Immature natural killer cell (primary cell): ENCODE measurements around the gene SLX4. TPM values are rescaled to one million over a fixed set of nuclear protein-coding genes. Genes with fewer than 3 reads are reported as not detected.
"Not testable (repeated sequence)": the region's sequence is repeated elsewhere in the genome, so short reads cannot be mapped to it uniquely, and the experiment has no call there.

Experiments
- DNase-seq, 3 donors: peaks; one replicate each; pipeline ENCODE4 v3.0.0; 2022; ENCODE audit warnings: mixed read lengths in 1 of 3
- H3K27ac Mint-ChIP-seq, 6 donors: one replicate each; pipeline ENCODE4 v1.8.0; 2020; ENCODE audit warnings: mixed read lengths in 6 of 6, mild to moderate bottlenecking in 5 of 6, inconsistent platforms in 4 of 6, moderate library complexity in 3 of 6
- H3K27me3 Mint-ChIP-seq, 3 donors: one replicate each; pipeline ENCODE4 v1.8.0; 2020 to 2021; ENCODE audit warnings: low read depth in 3 of 3, mild to moderate bottlenecking in 3 of 3, mixed read lengths in 3 of 3, moderate library complexity in 3 of 3, inconsistent platforms in 1 of 3
- H3K36me3 Mint-ChIP-seq, 3 donors: one replicate each; pipeline ENCODE4 v1.8.0; 2020; ENCODE audit warnings: mixed read lengths in 3 of 3, inconsistent platforms in 2 of 3, mild to moderate bottlenecking in 2 of 3
- H3K4me1 Mint-ChIP-seq, 2 donors: one replicate each; pipeline ENCODE4 v1.8.0; 2020; ENCODE audit warnings: inconsistent platforms in 2 of 2, mild to moderate bottlenecking in 2 of 2, mixed read lengths in 2 of 2, moderate library complexity in 1 of 2
- H3K4me3 Mint-ChIP-seq, 5 donors: one replicate each; pipeline ENCODE4 v1.8.0; 2020; ENCODE audit warnings: mild to moderate bottlenecking in 5 of 5, mixed read lengths in 5 of 5, inconsistent platforms in 3 of 5, moderate library complexity in 3 of 5
- H3K9me3 Mint-ChIP-seq, 6 donors: one replicate each; pipeline ENCODE4 v1.8.0; 2020; ENCODE audit warnings: mild to moderate bottlenecking in 6 of 6, mixed read lengths in 6 of 6, inconsistent platforms in 4 of 6, moderate library complexity in 3 of 6
- polyA plus RNA-seq, 3 donors: library from polyadenylated mRNA; unstranded; fragments of 300-500 nt; fragmentation: Illumina TruSeq; gene quantifications; one replicate each; pipeline ENCODE4 v1.2.3, GENCODE V29; 2021

SLX4 gene, protein sequence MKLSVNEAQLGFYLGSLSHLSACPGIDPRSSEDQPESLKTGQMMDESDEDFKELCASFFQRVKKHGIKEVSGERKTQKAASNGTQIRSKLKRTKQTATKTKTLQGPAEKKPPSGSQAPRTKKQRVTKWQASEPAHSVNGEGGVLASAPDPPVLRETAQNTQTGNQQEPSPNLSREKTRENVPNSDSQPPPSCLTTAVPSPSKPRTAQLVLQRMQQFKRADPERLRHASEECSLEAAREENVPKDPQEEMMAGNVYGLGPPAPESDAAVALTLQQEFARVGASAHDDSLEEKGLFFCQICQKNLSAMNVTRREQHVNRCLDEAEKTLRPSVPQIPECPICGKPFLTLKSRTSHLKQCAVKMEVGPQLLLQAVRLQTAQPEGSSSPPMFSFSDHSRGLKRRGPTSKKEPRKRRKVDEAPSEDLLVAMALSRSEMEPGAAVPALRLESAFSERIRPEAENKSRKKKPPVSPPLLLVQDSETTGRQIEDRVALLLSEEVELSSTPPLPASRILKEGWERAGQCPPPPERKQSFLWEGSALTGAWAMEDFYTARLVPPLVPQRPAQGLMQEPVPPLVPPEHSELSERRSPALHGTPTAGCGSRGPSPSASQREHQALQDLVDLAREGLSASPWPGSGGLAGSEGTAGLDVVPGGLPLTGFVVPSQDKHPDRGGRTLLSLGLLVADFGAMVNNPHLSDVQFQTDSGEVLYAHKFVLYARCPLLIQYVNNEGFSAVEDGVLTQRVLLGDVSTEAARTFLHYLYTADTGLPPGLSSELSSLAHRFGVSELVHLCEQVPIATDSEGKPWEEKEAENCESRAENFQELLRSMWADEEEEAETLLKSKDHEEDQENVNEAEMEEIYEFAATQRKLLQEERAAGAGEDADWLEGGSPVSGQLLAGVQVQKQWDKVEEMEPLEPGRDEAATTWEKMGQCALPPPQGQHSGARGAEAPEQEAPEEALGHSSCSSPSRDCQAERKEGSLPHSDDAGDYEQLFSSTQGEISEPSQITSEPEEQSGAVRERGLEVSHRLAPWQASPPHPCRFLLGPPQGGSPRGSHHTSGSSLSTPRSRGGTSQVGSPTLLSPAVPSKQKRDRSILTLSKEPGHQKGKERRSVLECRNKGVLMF (N-terminal part only)
- 1 to 10 TPM in 1 of 3 donors, under 1 TPM in 1, not detected in 1; 0.43 to 1.8 TPM for polyA plus RNA-seq

DNA sequence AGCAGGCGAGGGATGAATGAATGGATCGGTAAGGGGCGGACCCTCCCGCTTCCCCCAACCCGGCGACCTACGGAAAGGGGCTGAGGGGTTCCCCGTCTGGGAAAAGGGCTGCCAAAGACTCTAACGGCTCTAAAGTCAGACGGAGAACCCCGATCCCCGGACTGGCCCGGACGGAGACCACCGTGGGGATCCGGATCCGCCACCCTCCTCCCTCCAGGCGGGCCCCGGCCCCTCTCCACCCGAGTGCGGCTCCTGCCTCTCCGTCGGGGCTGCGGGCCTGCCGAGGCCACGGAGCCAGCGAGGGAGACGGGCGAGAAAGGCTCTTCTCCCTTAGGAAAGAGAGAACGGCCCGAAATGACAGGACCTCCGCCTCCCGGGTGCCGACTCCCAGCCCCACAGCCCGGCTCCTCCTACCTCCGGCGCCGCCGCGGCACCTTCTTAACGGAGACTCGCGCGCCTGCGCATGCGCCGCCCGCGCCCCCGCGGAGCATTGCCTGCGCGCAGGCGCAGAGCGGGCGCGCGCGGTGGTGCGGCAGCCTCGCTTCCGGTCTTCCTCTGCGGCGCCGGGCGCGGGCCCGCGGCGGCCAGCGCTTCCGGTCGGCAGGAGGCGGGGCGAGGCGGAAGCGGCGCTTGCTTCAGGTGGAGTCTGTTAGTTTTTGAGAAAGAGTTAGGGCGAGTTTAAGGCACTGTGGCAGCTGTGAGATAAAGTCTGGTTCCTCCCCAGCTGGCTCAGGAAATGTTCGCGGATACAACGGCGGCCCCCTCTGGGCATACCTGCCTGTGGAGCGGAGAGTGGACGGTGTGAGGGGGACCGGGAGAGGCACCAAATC lies at the start of gene SLX4:
TSS of gene SLX4 (minus strand) at position 461 of the 830 bp plus-strand sequence. CDS start 2,642 bp downstream, outside the sequence.
- peak within 1 kb of the TSS; percentile 93 to 100 (median 99) for H3K27ac Mint-ChIP-seq
- peaks cover 4 to 13% (median 9%) of the 10 kb centered on the region in 3 donors for H3K36me3 Mint-ChIP-seq
- H3K4me3 Mint-ChIP-seq = peak within 1 kb of the TSS; percentile 94 to 100 (median 99)
- H3K4me1 Mint-ChIP-seq = peaks cover 48 to 57% of the 10 kb centered on the region in 2 donors
- no peaks in the 10 kb centered on the region for H3K9me3 Mint-ChIP-seq
- peaks cover 2 to 10% (median 8%) of the 10 kb centered on the region in 3 donors for H3K27me3 Mint-ChIP-seq
- DNase-seq = peak; percentile 94 to 96 (median 96)

DNA sequence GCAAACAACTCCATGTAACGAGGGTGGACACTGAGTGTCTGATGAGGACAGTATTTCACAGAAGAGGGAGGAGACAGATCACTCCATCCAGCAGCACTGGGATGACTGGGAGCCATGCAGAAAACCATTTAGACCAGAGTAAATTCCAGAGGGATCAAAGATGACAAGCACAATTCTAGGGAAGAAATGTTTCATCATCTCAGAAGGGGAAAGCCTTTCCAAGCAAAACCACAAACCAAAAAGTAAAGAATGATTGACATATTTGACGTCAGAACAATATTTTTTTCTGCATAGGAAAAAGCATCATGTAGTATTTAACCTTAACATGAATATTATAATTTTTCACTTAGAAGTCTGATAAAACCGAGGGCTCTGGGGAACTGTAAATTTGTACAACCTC lies 47.8 kb upstream of the SLX4 start:
- no peak for DNase-seq
- Mint-ChIP-seq H3K9me3 (no peaks in the 10 kb centered on the region), H3K4me3 (no peak overlapping the region), H3K27ac (peak overlapping the region in 2 of 6 donors; percentile 36 to 48), H3K4me1 (peaks cover 0 to 10% of the 10 kb centered on the region in 2 donors), H3K27me3 (peaks cover 0 to 2% (median 0%) of the 10 kb centered on the region in 3 donors), H3K36me3 (peaks cover 5 to 20% (median 12%) of the 10 kb centered on the region in 3 donors)

DNA sequence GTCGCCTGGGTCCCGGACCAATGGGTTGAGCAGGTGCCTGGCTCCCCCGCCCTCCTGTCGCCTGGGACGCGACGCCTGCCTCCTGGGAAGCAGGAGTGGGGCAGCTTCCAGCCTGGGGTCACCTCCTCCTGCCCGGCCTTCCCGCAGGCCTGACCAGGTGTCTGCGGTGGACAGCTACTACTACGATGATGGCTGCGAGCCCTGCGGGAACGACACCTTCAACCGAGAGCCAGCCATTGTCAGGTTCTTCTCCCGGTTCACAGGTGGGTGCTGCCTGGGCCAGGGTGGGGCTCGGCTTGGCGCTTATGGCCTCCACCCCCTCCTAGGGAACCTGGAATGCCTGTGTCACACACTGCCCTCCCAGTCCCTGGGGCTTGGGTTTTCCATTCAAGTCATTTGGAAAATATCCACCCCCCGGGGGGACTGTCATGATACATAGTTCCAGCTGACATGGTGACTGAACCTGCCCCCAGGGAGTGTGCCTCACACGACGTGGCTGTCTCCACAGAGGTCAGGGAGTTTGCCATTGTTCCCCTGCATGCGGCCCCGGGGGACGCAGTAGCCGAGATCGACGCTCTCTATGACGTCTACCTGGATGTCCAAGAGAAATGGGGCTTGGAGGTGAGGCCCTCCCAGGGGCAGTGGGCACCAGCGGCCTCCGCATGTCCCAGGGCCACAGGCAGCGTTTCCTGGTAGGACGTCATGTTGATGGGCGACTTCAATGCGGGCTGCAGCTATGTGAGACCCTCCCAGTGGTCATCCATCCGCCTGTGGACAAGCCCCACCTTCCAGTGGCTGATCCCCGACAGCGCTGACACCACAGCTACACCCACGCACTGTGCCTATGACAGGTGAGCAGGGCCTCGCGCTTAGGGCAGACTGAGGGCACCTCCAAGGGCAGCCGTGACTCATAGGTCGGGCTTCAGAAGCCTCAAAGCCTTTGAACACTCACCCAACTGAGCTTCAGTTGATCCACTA lies 45.4 kb upstream of the SLX4 start:
- no peak overlapping the region for H3K27ac Mint-ChIP-seq
- H3K36me3 Mint-ChIP-seq = peaks cover 5 to 20% (median 12%) of the 10 kb centered on the region in 3 donors
- peaks cover 0 to 14% of the 10 kb centered on the region in 2 donors for H3K4me1 Mint-ChIP-seq
- DNase-seq = no peak
- H3K4me3 Mint-ChIP-seq = no peak overlapping the region
- H3K27me3 Mint-ChIP-seq = peaks cover 0 to 2% (median 0%) of the 10 kb centered on the region in 3 donors
- H3K9me3 Mint-ChIP-seq = no peaks in the 10 kb centered on the region

DNA sequence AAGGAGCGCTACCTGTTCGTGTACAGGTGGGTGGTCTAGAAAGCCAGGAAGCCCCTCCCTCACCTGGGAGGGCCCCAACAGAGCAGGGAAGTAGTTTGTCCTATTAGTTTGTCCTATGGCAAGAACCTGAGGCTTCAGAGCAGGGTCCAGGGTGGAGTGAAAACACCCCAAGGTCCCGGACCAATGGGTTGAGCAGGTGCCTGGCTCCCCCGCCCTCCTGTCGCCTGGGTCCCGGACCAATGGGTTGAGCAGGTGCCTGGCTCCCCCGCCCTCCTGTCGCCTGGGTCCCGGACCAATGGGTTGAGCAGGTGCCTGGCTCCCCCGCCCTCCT lies 44.7 kb upstream of the SLX4 start:
- not testable (repeated sequence) for DNase-seq, H3K9me3 Mint-ChIP-seq, H3K27ac Mint-ChIP-seq, H3K27me3 Mint-ChIP-seq, H3K4me3 Mint-ChIP-seq
- Mint-ChIP-seq H3K4me1 (peaks cover 0 to 11% of the 10 kb centered on the region in 2 donors), H3K36me3 (peaks cover 5 to 16% (median 10%) of the 10 kb centered on the region in 3 donors)

DNA sequence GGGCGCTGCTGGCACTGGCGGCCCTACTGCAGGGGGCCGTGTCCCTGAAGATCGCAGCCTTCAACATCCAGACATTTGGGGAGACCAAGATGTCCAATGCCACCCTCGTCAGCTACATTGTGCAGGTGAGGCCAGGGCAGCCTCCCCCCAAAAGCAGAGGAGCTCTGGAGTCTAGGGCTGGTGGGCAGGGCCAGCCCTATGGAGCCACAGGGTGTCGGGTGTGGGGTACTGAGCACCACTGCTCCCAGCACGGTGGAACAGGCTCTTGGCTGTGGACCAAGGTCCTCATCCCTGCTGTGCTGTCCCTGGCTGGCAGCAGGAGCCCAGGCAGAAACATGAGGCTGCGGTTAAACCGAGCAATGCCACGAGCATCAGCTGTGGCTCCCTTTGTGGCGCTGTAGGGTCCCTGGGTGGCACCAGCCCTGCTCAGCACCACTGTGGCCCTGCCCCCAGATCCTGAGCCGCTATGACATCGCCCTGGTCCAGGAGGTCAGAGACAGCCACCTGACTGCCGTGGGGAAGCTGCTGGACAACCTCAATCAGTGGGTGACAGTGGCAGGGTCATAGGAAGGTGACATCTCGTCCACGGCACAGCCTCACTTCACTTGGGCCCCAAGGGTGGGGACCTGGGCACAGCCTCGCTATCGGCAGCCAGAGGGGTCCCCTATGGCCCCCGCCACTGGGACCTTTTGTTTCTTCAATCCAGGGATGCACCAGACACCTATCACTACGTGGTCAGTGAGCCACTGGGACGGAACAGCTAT lies 44.2 kb upstream of the SLX4 start:
- Mint-ChIP-seq H3K36me3 (peaks cover 5 to 12% (median 5%) of the 10 kb centered on the region in 3 donors), H3K4me1 (peaks cover 0 to 7% of the 10 kb centered on the region in 2 donors), H3K9me3 (no peaks in the 10 kb centered on the region), H3K27ac (no peak overlapping the region), H3K27me3 (peaks cover 0 to 2% (median 1%) of the 10 kb centered on the region in 3 donors), H3K4me3 (no peak overlapping the region)
- DNase-seq = no peak

DNA sequence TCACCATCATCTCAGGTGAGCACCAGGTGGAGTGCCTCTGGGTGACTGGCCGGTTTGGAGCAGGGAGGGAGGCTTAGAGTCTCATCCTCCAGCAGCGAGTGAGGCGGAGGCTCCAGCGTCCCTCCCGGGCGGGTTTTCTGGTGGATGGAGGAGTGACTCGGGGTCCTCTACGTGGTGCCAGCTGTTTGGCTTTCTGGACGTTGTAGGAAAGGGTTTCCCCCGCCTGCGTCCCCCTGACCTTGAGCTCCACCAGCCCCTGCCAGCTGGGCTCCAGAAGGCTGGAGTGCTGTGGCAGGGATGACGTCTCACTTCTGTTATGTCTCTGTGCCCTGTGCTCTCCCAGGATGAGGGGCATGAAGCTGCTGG lies 43.6 kb upstream of the SLX4 start:
- Mint-ChIP-seq H3K9me3 (no peaks in the 10 kb centered on the region), H3K27me3 (peaks cover 0 to 2% (median 2%) of the 10 kb centered on the region in 3 donors), H3K27ac (peak overlapping the region in 1 of 6 donors; percentile 50), H3K36me3 (peaks cover 5 to 14% (median 5%) of the 10 kb centered on the region in 3 donors), H3K4me3 (no peak overlapping the region), H3K4me1 (peaks cover 0 to 7% of the 10 kb centered on the region in 2 donors)
- DNase-seq = no peak

DNA sequence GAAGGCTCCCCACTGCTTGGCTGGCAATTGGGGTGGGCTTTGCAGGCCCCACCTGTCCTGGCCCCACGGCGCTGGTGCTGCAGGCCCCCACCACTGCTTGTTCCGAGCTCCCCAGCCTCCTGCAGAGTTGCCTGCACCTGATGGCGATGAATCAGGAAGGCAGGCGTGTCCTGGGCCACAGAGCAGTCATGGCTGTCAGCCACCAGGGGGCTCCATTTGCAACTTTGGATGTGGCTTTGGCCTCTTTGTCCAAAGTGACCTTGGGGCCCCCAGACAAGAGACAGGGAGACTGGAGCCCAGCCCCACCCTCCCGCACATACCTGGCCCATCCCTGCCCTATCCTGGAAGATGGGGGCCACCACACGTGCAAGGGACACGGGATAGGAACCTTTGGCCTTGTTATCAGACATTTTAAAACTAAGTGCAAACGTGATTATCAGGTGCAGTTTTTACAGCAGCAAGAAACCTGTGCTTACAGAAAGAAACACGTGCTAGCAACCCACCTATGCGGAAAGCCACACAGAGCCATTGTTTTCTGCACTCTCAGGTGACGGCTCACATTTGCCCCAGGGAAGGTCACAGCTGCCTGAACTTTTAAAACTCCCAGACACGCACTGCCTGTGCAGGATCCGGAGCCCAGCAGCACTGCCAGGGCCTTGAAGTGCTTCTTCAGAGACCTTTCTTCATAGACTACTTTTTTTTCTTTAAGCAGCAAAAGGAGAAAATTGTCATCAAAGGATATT lies 43.0 kb upstream of the SLX4 start, which contains the start of gene DNASE1:
TSS of gene DNASE1 (plus strand) at position 443 of the 743 bp plus-strand sequence. CDS start 683 bp downstream, outside the sequence.
- no peaks in the 10 kb centered on the region for H3K9me3 Mint-ChIP-seq
- peak within 1 kb of the TSS in 3 of 6 donors; percentile 30 to 50 (median 45) for H3K27ac Mint-ChIP-seq
- peaks cover 0 to 2% (median 2%) of the 10 kb centered on the region in 3 donors for H3K27me3 Mint-ChIP-seq
- H3K4me1 Mint-ChIP-seq = peaks cover 0 to 7% of the 10 kb centered on the region in 2 donors
- DNase-seq = peak; percentile 40 to 47 (median 46)
- peaks cover 5 to 14% (median 8%) of the 10 kb centered on the region in 3 donors for H3K36me3 Mint-ChIP-seq
- H3K4me3 Mint-ChIP-seq = no peak within 1 kb of the TSS

DNA sequence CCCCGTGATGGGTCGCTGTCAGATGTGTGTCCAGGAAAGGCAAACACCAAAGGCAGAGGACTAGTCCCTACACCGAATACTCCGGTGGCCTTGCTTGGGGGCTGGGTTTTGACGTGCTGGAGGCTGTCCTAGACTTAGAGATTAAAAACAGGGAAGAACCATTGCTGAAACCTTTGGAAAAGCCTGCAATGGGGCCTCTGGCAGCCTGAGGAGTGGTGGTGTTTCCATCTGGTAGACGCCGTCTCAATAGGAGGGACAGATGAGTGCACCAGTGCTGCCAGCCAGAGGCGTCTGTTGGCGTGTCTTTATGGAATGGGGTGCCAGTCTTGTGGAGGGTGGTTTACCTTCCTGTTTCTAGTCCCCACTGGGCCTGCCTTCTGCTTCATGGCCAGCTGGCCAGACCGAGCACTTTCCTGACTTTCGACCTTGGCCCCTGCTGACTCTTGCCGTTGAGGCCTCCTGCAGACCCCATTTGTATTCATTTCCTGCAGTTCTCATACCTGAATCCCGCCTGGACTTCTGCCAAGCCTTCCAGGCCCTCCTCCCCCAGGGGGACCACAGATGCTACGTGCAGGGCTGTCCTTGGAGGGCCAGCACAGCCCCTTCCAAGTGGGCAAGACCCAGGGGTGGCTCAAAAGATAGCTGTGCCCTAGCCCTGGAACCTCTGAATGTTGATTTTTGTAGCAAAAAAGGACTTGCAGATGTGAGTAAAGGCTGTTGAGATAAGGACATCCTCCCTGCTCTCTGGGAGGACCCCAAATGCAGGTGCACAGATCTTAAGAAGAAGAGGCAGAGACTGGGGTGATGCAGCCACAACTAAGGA lies 41.2 kb upstream of the SLX4 start:
- peaks cover 0 to 11% (median 4%) of the 10 kb centered on the region in 3 donors for H3K36me3 Mint-ChIP-seq
- no peak for DNase-seq
- H3K9me3 Mint-ChIP-seq = no peaks in the 10 kb centered on the region
- peaks cover 0 to 7% of the 10 kb centered on the region in 2 donors for H3K4me1 Mint-ChIP-seq
- no peak overlapping the region for H3K27ac Mint-ChIP-seq
- H3K4me3 Mint-ChIP-seq = no peak overlapping the region
- peaks cover 0 to 2% (median 2%) of the 10 kb centered on the region in 3 donors for H3K27me3 Mint-ChIP-seq

DNA sequence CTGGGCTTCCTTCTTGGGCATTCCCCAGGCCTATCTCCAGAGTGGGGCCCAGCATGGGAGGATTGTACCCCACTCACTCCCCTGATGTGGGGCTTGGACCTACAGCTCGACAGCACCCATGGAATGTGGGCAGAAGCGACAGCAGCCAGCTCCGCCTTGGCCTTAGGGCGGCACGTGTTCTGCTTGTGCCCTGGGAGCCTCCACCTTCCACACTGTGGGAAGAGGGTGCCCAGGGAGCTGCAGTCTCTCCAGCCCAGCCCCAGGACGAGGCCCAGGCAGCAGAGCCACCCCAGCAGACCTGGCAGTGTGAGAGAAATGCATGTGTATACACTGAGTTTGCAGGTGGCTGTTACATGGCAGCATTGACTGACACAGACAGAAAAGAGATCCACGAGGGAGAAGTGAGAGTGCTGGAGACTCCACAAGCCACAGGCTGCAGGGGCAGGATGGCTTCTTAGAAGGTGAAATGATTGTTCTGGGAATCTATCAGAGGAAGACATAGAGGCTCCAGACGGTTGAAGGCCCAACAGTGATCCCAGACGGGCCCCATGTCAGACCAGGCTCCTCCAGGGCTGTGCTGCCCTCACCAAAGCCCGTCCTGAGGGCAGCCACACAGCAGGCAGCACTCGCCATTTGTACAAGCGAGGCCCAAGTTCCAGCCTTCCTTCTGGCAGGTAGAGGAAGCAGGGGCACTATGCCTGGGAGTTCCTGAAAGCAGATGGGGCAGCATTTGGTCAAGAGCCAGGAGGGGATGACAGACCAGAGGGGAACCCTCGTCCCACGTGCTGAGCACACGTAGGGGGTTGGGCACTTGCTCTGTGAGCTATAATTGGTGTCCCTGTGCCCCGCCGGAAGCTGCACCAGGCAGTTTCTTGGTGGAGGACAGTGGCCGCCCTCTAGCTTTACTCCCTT lies 40.3 kb upstream of the SLX4 start:
- peaks cover 0 to 7% of the 10 kb centered on the region in 2 donors for H3K4me1 Mint-ChIP-seq
- H3K9me3 Mint-ChIP-seq = no peaks in the 10 kb centered on the region
- peak overlapping the region in 1 of 6 donors; percentile 17 for H3K27ac Mint-ChIP-seq
- peaks cover 0 to 4% (median 4%) of the 10 kb centered on the region in 3 donors for H3K36me3 Mint-ChIP-seq
- peaks cover 0 to 2% (median 2%) of the 10 kb centered on the region in 3 donors for H3K27me3 Mint-ChIP-seq
- no peak overlapping the region for H3K4me3 Mint-ChIP-seq
- no peak for DNase-seq
